Activated CD4-positive, CD25-positive, alpha-beta regulatory T cell treated with anti-CD3 and anti-CD28 coated beads, Interleukin-2, amount 50 U/mL, for 16 hours (primary cell): ENCODE measurements around the gene NFU1.
"Not testable (repeated sequence)": the region's sequence is repeated elsewhere in the genome, so short reads cannot be mapped to it uniquely, and the experiment has no call there.

Experiments
- DNase-seq: peaks from one replicate; pipeline ENCODE4 v3.0.0-alpha.2; 2020; ENCODE audit warnings: low read depth, low spot score

Gene NFU1

DNA sequence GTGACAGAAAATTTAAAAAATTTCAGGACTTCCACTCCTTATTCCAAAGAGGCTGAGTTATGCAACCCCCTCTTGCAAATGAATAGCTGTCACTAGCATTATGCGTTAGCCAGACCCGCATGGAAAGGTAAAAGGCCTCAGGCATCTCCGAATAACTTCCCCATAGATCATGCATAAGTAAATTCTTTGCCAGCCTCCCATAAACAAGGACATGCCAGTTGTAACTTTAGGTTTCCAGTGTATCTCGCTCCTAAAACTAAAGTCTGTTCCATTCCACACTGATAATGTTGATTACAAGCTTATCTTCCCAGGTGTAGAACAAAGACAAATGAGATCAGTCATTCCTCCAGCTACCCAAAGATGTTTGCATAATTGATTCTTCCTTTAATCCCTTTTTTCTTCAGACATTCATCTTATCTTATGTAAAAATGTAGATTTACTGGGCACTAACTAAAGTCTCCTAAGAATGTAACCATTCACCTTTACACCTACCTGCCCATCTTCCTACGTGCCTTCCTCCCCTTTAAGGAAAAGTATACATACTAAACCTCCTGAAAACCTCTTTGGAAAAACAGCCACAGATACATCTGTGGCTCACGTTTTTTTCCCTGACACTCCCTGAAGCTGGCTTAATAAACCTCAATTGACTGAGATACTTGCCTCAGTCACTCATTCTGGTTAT lies 13.6 kb upstream of the NFU1 start:
- no peak for DNase-seq

DNA sequence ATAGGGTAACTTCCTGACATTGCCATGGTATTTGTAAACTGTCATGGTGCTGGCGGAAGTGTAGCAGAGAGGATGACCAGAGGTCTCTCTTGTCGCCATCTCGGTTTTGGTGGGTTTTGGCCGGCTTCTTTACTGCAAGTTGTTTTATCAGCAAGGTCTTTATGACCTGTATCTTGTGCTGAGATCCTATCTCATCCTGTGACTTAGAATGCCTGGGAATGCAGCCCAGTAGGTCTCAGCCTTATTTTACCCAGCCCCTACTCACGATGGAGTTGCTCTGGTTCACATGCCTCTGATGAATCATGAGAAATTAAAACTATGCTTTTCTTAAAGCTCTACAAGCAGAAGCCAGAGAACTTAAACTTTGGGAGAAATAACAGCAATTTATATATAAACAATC lies 12.7 kb upstream of the NFU1 start:
- no peak for DNase-seq

DNA sequence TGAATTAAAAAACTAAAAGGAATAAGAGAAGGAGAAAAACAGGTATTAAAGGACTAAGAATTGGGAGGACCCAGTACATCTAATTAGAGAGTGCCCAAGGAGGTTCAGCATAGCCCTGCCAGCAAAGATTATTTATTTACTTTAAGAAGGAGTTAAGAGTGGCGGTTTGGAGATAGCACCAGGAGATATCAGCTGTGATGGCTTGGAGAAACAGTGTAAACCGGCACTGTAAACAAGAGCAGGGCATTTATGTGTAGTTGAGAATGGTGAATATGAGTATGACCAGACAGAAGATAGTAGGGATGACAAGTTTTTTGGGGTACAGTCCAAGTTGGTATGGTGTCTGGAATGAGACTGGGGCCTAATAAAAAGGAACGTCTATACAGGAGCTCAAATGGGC lies 6.4 kb upstream of the NFU1 start:
- not testable (repeated sequence) for DNase-seq

DNA sequence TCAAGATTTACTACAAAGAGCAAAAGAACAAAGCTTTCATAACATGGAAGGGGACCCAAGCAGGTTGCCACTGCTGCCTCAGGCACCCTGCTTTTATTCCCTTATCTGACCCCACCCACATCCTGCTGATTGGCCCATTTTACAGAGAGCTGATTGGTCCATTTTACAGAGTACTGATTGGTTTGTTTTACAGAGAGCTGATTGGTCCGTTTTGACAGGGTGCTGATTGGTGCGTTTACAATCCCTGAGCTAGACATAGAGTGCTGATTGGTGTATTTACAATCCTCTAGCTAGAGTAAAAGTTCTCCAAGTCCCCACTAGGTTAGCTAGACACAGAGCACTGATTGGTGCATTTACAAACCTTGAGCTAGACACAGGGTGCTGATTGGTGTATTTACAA lies 2.3 kb upstream of the NFU1 start:
- not testable (repeated sequence) for DNase-seq

DNA sequence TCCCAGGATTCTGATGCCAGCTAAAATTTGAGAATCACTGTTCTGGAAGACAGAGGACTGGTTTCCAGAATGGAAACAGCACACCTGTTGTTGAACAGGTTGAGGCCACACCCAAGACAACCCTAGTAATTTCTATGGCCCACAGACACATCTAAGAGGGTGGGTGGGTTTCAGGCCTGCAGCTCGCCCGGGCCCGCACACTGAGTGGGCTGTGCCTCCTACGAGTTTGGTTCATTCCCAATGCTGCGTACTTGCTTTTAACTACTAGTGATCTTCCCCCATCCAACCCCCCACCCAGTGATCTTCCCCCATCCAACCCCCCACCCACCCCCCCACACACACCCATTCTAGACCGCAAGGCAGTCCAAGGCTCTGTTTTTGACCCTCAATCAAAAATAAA lies 1.3 kb upstream of the NFU1 start:
- DNase-seq = no peak

DNA sequence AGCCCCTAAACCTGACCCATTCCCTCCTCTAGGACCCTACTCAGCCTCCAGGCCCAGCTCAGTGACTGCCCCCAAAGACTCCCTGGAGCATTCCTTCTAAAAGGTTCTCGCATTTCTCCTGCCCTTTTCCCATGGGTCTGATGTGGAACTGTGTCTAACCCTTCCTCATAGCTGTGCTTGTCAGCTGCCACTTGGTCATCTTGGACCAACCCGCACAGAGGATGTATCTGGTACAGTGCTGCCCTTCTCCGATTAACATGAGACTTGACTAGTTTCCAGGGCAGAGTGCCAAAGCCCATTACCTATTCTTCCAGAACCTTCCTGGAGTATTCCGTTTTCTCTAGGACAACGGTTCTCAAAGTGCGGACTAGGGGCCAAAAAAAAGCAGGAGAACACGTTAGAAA lies 518 bp upstream of the NFU1 start:
- no peak for DNase-seq

DNA sequence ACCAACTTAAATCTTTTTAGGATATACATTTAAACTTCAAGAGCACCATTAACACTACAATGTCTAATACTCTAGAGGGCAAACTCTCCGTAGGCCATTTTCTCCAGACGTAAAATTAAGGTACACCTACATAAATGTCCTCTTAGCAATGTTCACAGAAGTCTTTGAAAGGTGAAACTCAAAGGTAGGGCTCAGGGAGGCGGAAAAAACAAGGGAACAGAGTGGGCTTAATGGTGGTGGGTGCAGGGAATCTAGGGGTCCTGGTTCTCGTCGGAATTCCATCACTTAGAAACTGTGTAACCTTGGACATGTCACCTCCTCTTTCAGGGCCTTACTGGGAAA lies 668 bp downstream of the NFU1 start:
- DNase-seq = no peak

DNA sequence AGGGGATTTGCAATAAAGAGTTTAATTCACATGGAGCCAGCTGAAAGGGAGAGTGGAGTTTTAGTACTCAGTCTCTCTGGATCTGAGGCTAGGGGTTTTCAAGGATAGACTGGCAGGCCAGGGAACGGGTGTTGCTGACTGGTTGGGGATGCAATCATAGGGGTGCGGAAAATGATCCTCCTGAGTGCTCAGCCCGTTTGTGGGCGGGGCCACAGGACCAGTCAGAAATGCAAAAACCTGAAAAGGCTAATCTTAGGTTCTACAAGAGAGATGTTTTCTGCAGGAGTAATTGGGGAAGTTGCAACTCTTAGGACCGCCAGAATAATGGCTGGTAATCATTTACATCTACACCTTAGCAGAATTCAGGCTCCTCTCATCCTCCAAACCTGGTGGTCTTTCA lies 2.5 kb downstream of the NFU1 start:
- DNase-seq = no peak

DNA sequence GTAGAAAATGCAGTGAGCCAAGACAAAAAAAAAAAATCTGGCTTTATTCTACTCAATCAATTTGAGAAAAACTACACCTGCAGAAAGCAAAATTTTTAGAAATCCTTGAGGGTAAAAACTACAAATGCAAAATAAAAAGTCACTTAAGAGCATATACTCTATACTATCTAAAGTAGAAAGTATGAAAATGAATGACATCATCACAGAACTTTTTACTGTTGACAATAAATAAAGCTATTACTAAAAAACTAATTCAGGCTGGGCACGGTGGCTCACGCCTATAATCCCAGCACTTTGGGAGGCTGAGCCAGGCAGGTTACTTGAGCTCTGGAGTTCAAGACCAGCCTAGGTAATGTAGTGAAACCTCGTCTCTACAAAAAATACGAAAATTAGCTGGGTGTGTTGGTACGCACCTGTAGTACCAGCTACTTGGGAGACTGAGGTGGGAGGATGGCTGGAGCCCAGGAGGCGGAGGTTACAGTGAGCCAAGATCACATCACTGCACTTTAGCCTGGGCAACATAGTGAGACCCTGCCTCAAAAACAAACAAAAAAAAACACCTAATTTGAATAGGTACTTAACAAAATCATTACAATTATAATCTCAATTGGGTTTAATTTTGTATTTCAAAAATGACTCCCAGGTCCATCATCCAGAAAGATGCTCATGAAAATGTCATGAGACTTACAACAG lies 7.6 kb downstream of the NFU1 start:
- DNase-seq = no peak

DNA sequence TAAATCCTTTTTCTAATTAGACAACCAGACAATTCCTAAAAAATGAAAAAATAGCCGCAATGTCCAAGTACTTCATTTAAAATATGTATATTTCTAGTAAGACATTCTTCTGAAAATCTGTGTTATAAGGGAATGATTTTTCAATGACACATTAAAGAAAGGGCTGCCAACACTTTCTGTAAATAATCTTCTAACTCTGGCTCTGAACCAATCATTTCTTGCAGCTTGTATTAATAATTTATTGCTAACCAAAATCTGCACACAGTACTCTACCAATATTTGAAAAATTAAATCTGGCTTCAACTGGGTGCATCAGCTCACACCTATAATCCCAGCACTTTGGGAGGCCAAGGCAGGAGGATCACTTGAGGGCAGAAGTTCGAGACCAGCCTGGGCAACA lies 8.3 kb downstream of the NFU1 start:
- no peak for DNase-seq

DNA sequence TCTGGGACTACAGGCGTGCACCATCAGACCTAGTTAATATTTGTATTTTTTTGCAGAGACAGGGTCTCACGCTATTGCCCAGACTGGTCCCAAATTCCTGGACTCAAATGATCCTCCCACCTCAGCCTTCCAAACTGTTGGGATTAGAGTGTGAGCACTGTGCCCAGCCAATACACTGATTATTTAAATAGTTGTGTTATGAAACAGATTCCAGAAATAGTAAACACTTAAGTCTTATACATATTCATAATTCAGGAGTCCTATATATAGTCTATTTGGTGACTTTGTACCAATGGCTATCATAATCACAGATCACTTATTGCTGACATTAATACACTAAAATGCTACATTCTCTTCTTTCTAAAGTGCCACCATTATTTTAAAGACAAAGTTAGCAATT lies 12.8 kb downstream of the NFU1 start:
- DNase-seq = no peak

DNA sequence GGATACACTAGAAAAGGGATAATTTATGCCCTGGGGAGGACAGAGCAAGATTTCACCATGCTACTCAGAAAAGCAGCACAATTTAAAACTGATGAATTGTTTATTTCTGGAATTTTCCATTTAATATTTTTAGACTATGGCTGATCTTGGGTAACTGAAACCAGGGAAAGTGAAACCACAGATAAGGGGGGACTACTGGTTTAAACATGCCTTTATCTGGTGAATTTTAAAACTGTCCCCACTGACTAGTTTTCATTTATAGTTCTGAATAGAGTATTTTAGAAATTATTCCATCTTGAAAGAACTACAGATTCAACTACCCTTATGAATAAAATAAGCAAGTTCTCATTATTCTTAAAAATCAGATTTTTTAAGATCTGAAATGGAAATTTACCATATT lies 15.0 kb downstream of the NFU1 start:
- DNase-seq = no peak

DNA sequence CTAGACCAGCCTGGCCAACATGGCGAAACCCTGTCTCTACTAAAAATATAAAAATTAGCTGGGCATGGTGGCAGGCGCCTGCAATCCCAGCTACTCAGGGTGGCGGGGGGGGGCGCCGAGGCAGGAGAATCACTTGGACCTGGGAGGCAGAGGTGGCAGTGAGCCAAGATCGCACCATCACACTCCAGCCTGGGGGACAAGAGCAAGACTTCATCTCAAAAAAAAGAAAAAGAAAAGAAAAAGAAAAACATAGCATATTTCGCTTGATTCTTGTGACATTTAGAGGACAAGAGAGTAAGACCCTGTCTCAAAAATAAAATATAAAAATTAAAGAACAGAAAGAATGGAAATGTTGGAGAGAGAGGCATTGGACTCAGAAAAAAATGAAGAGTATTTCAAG lies 18.1 kb downstream of the NFU1 start:
- not testable (repeated sequence) for DNase-seq

DNA sequence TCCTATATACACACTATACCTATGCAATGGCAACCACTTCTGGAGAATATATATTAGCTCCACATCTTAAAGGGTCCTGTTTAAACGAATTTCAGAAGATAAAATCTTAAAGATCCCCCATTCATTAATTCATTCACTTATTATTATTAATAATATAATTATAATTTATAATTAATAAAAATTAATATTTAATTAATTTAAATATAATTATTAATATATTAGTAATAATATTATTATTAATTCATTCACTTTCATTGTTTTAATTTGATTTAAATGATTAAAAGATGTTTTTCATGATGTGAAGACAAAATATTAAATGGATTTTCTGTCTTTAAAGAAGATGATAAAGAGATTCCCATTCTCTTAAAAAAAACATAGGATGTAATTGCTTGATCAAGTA lies 21.1 kb downstream of the NFU1 start:
- DNase-seq = no peak

DNA sequence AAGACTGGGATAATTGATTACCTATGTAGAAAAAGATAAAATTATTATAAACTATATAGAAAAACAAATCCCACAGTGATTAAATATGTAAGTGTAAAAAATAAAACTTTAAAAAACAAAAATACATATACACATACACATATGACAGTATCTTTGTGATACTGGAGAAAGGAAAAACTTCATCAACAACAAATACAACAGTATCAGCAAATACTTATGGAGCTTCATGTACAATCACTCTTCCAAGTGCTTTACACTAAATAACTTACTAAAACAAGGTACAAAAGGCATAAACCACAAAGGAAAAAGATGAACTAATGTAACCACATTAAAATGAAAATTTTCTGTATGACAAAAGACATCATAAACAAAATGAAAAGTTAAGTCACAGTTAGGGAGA lies 26.1 kb downstream of the NFU1 start:
- DNase-seq = no peak

DNA sequence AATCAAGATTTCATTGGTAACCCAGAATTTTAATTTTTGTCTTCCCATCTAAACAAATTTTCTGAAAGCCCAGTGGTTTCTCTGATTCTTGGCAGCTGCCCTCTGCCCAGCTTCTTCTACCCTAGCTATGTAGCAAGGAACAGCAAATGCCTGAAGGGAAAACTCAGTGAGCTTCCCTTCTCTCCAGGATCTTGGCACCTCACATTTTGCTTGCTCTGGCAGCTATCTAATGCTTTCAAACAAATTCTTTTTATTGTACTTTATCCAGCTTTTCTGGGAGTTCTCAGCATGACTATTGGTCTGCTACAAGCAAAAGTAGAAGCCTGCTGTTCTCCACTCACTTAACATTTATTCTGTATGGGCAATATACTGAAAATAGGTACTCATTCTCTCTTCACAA lies 31.9 kb downstream of the NFU1 start:
- DNase-seq = no peak

DNA sequence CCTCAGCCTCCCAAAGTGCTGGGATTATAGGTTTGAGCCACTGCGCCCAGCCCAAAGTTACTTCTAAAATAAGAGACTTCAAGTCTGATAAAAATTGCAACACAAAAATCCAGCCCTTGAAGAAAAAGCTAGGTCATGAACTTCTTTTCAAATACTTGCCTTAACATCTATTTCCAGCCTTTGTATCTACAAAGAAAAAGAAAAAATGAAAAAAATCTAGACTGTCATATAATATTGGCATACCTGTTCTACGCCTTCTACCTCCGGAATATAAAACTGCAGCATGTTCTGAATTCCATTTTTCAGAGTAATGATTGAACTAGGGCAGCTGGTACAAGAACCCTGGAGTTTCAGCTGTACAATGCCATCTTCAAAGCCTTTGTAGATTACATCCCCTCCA lies 37.1 kb downstream of the NFU1 start:
- no peak for DNase-seq

DNA sequence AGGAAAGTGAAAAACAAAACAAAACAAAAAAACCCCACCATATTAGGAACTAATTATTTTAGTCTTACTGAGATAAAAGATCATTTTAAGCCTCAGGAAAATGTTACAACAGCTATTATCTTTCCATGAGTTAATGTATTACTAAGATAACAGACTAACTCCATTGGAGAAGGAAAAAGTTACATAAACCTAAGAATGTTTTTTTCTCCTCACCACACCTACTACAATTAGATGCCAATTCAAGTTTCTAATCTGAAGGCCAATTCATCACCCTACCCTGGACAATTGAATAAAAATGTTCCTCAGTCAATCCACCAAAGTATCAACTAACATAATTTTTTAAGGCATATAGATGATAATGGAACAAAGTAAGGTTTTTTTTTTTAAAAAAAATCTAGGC lies 40.0 kb downstream of the NFU1 start:
- no peak for DNase-seq

DNA sequence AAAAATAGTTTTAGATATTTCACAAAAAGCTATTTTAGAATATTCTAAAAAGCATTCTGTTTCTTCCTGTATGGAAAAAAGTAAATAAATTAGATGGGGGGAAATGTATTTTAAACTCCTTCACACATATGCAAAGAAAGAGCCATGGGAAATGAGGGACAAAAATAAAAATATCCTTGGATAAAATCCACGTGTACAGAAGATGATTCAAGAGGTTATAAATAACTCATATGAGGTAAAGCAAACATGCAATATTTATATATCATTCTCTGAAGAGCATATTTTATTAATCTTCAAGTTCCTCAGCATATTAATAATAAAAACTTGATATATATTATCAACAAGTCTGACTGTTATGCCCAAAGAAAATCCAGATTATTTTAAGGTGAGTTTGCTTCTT lies 41.4 kb downstream of the NFU1 start:
- DNase-seq = no peak

DNA sequence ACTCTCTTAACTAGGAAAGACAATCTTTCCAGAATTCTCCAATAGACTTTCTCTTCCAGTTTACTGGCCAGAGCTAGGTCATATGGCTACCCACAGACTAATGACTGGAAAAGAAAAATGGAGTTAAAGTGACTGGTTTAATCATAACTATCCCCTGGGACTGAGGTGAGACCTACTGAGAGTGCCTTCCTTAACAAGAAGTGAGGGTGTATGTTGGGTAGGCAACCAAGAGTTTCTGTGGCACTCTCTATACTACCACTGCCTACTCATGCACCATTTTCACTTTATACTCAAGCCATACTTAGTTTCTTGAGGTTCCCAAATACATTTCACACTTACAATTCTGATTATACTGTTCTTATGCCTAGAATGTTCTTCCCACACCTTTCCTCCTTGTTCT lies 43.3 kb downstream of the NFU1 start:
- DNase-seq = no peak

DNA sequence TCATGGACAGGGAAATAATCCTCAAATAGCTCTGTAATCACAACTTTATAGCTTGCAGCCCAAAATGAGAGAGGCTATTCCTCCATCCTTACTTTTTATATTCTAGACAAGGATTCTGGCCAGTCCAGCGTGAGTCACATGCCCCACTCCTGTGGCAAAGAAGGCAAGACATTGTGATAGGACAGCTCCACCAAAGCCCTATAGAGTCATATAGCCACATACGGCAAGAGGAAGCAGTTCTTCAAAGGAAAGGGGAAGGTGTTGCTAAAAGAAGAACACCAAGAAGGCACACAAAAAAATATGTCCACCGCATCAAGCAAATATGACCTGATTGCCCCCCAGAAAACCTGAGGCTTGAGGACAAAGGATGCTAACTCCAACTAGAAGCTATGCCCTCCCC lies 46.8 kb downstream of the NFU1 start:
- DNase-seq = no peak

DNA sequence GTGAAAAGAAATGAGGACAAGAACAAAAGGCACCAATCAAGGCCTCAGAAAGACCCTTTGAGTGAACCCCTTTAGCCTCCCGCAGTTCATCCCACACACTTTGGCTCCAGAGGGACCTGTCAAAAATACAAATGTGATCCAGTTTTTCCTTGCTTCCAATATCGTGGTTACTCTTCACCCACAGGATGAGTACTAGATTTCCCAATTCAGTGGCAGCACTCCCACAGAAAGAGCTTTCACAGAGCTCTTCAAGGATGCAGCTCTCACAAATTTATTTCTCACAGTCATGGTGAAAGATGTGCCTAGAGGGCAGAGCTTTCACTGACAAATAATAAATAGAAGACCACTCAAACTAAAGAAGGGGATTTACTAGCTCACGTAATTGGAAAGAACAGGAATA lies 47.2 kb downstream of the NFU1 start:
- no peak for DNase-seq

DNA sequence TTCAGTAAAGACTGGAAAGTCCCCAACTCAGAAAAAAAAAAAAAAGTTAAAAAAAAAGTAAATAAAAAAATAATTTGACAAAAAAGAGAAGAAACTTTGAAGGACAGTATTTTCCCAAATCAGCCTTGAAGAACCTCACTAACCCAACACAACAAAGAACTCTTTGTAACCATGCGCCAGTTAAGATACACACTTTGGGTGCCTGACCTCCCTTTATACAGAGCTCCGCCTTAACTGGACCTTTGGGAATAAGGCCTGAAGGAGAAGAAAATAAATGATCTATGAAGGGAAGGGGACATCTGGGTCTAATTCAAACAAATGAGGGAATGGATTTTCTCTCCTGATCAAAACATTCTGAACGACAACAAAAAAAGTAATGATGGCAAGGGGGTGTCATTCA lies 48.0 kb downstream of the NFU1 start:
- DNase-seq = no peak
